Ovary (tissue), 9 donors: ENCODE measurements around the gene CREB3L4. TPM values are rescaled to one million over a fixed set of nuclear protein-coding genes. Genes with fewer than 3 reads are reported as not detected.
"Not testable (repeated sequence)": the region's sequence is repeated elsewhere in the genome, so short reads cannot be mapped to it uniquely, and the experiment has no call there.

Experiments used
- DNase-seq, 5 donors: peaks; one replicate each; pipeline ENCODE4 v3.0.0-alpha.2; 2019 to 2020
- H3K27ac ChIP-seq, 2 donors: fragments of 200-600 bp; one replicate each; pipeline versions ENCODE4 v1.5.1 to v1.8.0; 2019 to 2022
- H3K27me3 ChIP-seq: fragments of 200-600 bp; one replicate; pipeline ENCODE4 v1.8.0; 2022
- H3K36me3 ChIP-seq: fragments of 200-600 bp; sonication (generic); one replicate; pipeline ENCODE4 v1.5.1; 2019
- H3K4me1 ChIP-seq: one replicate; pipeline ENCODE4 v1.8.1; 2013; ENCODE audit warnings: mild to moderate bottlenecking, moderate library complexity; ENCODE audit not compliant: insufficient read depth
- H3K4me3 ChIP-seq: fragments of 200-600 bp; sonication (generic); one replicate; pipeline ENCODE4 v1.5.1; 2017
- H3K9me3 ChIP-seq, 2 donors: fragments of 200-600 bp in 1 of 2; sonication (generic) in 1 of 2; one replicate each; pipeline versions ENCODE4 v1.5.1 to v1.8.1; 2013 to 2019; ENCODE audit warnings: mild to moderate bottlenecking in 1 of 2, moderate library complexity in 1 of 2
- CTCF ChIP-seq, 3 donors: fragments of 450-650 bp in 2 of 3; fragments of 200-600 bp in 1 of 3; IDR thresholded peaks; one replicate each; pipeline versions ENCODE4 v1.5.1 to v1.8.0; 2016 to 2022; ENCODE audit warnings: antibody characterized with exemption in 3 of 3, mild to moderate bottlenecking in 1 of 3
- EP300 ChIP-seq: sonication (generic); formaldehyde crosslinking; IDR thresholded peaks from one replicate; pipeline ENCODE4 v1.6.1; 2017; ENCODE audit warnings: antibody characterized with exemption
- POLR2A ChIP-seq: fragments of 450-650 bp; IDR thresholded peaks from one replicate; pipeline ENCODE4 v1.6.1; 2017; ENCODE audit warnings: antibody characterized with exemption, mild to moderate bottlenecking, moderate library complexity
- WGBS, 3 donors: extraction: QIAGEN DNeasy Blood & Tissue Kit in 1 of 3; methylation state at CpG; one replicate each; pipeline versions ENCODE4 v1.1.5 to v1.1.7; 2013 to 2017; 5-methylcytosine and 5-hydroxymethylcytosine counted together
- intact Hi-C, 4 donors: fragments of 100-400 bp; cut with DNase I; formaldehyde crosslinking; loops; one replicate each; pipeline versions ENCODE4 v1.11.0 to v1.15.1; 2022 to 2023
- polyA plus RNA-seq, 2 donors: library from polyadenylated mRNA; stranded (reverse); fragments of 200-250 nt in 1 of 2; fragments of 350-450 nt in 1 of 2; fragmentation: Illumina TruSeq in 1 of 2; extraction: RNeasy Lipid Tissue Mini Kit (QIAGEN cat#74804) in 1 of 2; gene quantifications; one replicate each; pipeline ENCODE4 v1.2.3, GENCODE V29; 2013 to 2014
- total RNA-seq, 7 donors: library from RNA; depleted of rRNA in 2 of 7; stranded (reverse); fragments of >200 nt in 2 of 7; fragmentation: NEBNext Ultra II Directional in 3 of 7; extraction: Animal tissue kit (Norgen Biotek cat#: 25700) in 3 of 7; gene quantifications; one replicate each; pipeline versions ENCODE4 v1.1.0 to v1.2.4, GENCODE V29; 2016 to 2023
- donor health status: DM: no; HTN: no; CAD: no; lungs with moderate emphysema.
- donor health status: DM: no; HTN: no; CAD: no.
- donor health status: Bipolar disorder and iron deficiency.
- donor health status: DM: yes; HTN: yes; CAD: no.
- donor health status: DM: no; HTN: no; CAD: no.
- donor health status: DM: yes; HTN: yes; CAD: no.

Gene CREB3L4
- total and polyA plus RNA-seq, 9 donors: 10.5 to 27.2 (median 16.6) TPM

- Histone ChIP-seq H3K27ac (peak overlapping the region in 1 of 2 donors; percentile 85), H3K9me3 (no peaks in the 10 kb centered on the region), H3K4me1 (peaks cover 10% of the 10 kb centered on the region), H3K36me3 (no peaks in the 10 kb centered on the region), H3K4me3 (peak overlapping the region; percentile 83), H3K27me3 (no peaks in the 10 kb centered on the region)
- no peak for DNase-seq
- TF ChIP-seq POLR2A: no peak
- TF ChIP-seq CTCF (IDR thresholded peaks at IDR 0.05): no peak
- no peak for TF ChIP-seq EP300
- WGBS, 3 donors: 86 to 94% (median 87%) methylated on average over 2 of the region's 2 CpGs
- intact Hi-C loops: no loop called here
Measured at GRCh38 chr1:153991806-153992205, 24.1 kb downstream of the CREB3L4 start.

- Histone ChIP-seq H3K9me3 (no peaks in the 10 kb centered on the region), H3K27ac (no peak overlapping the region), H3K4me1 (peaks cover 7% of the 10 kb centered on the region), H3K4me3 (no peak overlapping the region), H3K36me3 (no peaks in the 10 kb centered on the region), H3K27me3 (no peaks in the 10 kb centered on the region)
- WGBS, 3 donors: 11 to 19% (median 18%) methylated on average over 3 of the region's 3 CpGs
- intact Hi-C loops: no loop called here
- TF ChIP-seq POLR2A (no peak), CTCF (IDR thresholded peaks at IDR 0.05) (no peak), EP300 (no peak)
- DNase-seq: no peak
Measured at GRCh38 chr1:153995202-153995601, 27.5 kb downstream of the CREB3L4 start.

GRCh38 chr1:153995640-153996039 lies 27.9 kb downstream of the CREB3L4 start:
- Histone ChIP-seq H3K36me3 (no peaks in the 10 kb centered on the region), H3K4me3 (no peak overlapping the region), H3K4me1 (peaks cover 7% of the 10 kb centered on the region), H3K27ac (no peak overlapping the region), H3K9me3 (no peaks in the 10 kb centered on the region), H3K27me3 (no peaks in the 10 kb centered on the region)
- TF ChIP-seq CTCF (IDR thresholded peaks at IDR 0.05) (no peak), EP300 (no peak), POLR2A (no peak)
- 84 to 90% (median 84%) methylated on average over 11 of the region's 11 CpGs for WGBS, 3 donors
- DNase-seq: no peak
- intact Hi-C loops: no loop called here

GRCh38 chr1:153996882-153997281 lies 29.2 kb downstream of the CREB3L4 start:
- H3K27me3 ChIP-seq, DNase-seq, intact Hi-C loops, H3K27ac ChIP-seq, H3K9me3 ChIP-seq, H3K36me3 ChIP-seq, H3K4me3 ChIP-seq, H3K4me1 ChIP-seq: not testable (repeated sequence)
- WGBS, 3 donors: 92 to 94% (median 94%) methylated on average over 10 of the region's 10 CpGs

- no peak for DNase-seq
- intact Hi-C loops: no loop called here
- no peaks in the 10 kb centered on the region for H3K36me3 ChIP-seq
- peaks cover 3% of the 10 kb centered on the region for H3K4me1 ChIP-seq
- H3K9me3 ChIP-seq: no peaks in the 10 kb centered on the region
- TF ChIP-seq POLR2A (no peak), EP300 (no peak)
- H3K27ac ChIP-seq: no peak overlapping the region
- no peak overlapping the region for H3K4me3 ChIP-seq
- WGBS, 3 donors: 74 to 80% (median 74%) methylated on average over 4 of the region's 4 CpGs
- H3K27me3 ChIP-seq: no peaks in the 10 kb centered on the region
Measured at GRCh38 chr1:154000420-154000819, 32.7 kb downstream of the CREB3L4 start.
